Loucy (cell line): ENCODE results near the gene NECTIN3.

Experiments
- H2AFZ ChIP-seq: fragments of 200-600 bp; sonication (generic); 2 replicates; pipeline ENCODE4 v1.6.0; 2016; ENCODE audit warnings: antibody characterized with exemption, mild to moderate bottlenecking, low read length, moderate library complexity
- H3F3A ChIP-seq: fragments of 200-600 bp; 2 replicates; pipeline ENCODE4 v1.6.0; 2016; ENCODE audit warnings: antibody characterized with exemption, low read depth, mild to moderate bottlenecking
- H3K27me3 ChIP-seq: fragments of 200-600 bp; sonication (generic); 2 replicates; pipeline ENCODE4 v1.6.1; 2014; ENCODE audit warnings: low read length, mild to moderate bottlenecking; ENCODE audit not compliant: insufficient read depth, poor library complexity, severe bottlenecking
- H3K36me3 ChIP-seq: fragments of 200-600 bp; sonication (generic); 2 replicates; pipeline ENCODE4 v1.6.1; 2016; ENCODE audit warnings: low read length; ENCODE audit not compliant: insufficient read depth
- H3K4me1 ChIP-seq: fragments of 200-600 bp; sonication (generic); 2 replicates; pipeline ENCODE4 v1.5.1; 2014; ENCODE audit warnings: low read length, mild to moderate bottlenecking; ENCODE audit not compliant: insufficient read depth, poor library complexity, severe bottlenecking
- H3K4me2 ChIP-seq: fragments of 200-600 bp; sonication (generic); 2 replicates; pipeline ENCODE4 v1.6.0; 2014; ENCODE audit warnings: antibody characterized with exemption, low read length, low read depth, mild to moderate bottlenecking; ENCODE audit not compliant: poor library complexity, severe bottlenecking
- H3K4me3 ChIP-seq: fragments of 200-600 bp; sonication (generic); 2 replicates; pipeline ENCODE4 v1.5.1; 2014; ENCODE audit warnings: low read length, mild to moderate bottlenecking, mixed read lengths; ENCODE audit not compliant: poor library complexity, severe bottlenecking
- H3K79me2 ChIP-seq: fragments of 200-600 bp; sonication (generic); 2 replicates; pipeline ENCODE4 v1.6.1; 2014; ENCODE audit warnings: low read length; ENCODE audit not compliant: insufficient read depth
- H3K9ac ChIP-seq: fragments of 200-600 bp; sonication (generic); 2 replicates; pipeline ENCODE4 v1.6.0; 2014; ENCODE audit warnings: mild to moderate bottlenecking, low read depth, low read length, moderate library complexity; ENCODE audit not compliant: poor library complexity, severe bottlenecking
- H3K9me2 ChIP-seq: fragments of 200-600 bp; sonication (generic); replicated peaks from 2 replicates; pipeline ENCODE4 v1.6.1; 2016; ENCODE audit warnings: low read depth, low read length, mixed read lengths
- H3K9me3 ChIP-seq: fragments of 200-600 bp; sonication (generic); 2 replicates; pipeline ENCODE4 v1.6.1; 2014; ENCODE audit warnings: mild to moderate bottlenecking, antibody characterized with exemption, low read length, low read depth; ENCODE audit not compliant: insufficient read depth
- H4K20me1 ChIP-seq: fragments of 200-600 bp; sonication (generic); 2 replicates; pipeline ENCODE4 v1.6.0; 2014; ENCODE audit warnings: antibody characterized with exemption, low read length, mild to moderate bottlenecking; ENCODE audit not compliant: insufficient read depth, poor library complexity, severe bottlenecking
- EZH2phosphoT487 ChIP-seq: fragments of 200-600 bp; IDR thresholded peaks from 2 replicates; pipeline ENCODE4 v1.6.1; 2018; ENCODE audit warnings: antibody characterized with exemption, mild to moderate bottlenecking, moderate library complexity, borderline replicate concordance
- TF ChIP-seq, protein P1 (sequence below): fragments of 200-600 bp; sonication (generic); conservative IDR thresholded peaks from 2 replicates; pipeline ENCODE4 v1.5.1; 2014; ENCODE audit warnings: mild to moderate bottlenecking, antibody characterized with exemption, low read length

NECTIN3 gene

DNA sequence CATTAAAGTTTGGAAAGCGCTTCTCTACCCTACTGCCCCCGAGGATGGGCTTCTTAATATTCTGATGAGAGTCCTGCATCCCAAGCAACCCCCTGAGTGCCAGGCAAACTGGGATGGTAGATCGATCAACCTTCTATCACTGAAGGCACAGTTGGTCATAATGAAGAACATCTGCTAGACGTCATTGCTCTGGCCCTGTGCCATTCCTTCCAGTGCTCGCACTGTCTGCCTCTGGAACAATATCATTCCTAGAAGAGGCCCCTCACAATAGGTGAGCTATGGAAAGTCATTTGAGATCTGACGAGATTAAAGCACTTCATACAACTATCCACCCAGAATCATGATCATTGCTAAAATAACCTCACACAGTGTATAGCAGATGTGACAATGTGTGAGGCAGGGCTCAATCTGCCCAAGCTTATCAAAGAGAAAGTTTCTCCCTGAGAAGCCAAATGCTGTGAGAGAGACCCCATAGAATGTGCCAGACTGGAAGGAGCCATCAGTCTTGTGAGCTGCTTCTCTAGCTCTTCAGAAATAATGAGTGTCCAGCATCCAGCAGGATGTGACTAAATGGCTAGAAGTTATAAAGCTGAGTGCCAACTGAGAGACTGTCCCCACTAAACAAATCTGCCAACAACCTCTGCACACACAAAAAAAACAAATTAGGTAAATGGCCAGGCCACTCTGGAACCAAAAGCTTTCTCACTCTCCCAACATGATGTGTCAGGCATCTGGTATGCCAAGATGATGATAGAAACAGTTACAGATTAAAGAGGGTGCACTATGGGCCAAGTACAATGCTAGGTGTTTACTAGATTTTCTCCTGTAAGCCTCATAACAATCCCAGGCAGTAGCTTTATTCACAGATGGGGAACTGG lies 165.5 kb downstream of the NECTIN3 start:
- Histone ChIP-seq H2AFZ (no peak overlapping the region), H4K20me1 (no peaks in the 10 kb centered on the region), H3K4me1 (peaks cover 8% of the 10 kb centered on the region), H3K9ac (no peak overlapping the region), H3F3A (peaks cover 3% of the 10 kb centered on the region; the same call in 1 of the 2 replicates), H3K36me3 (no peaks in the 10 kb centered on the region), H3K9me2 (no peaks in the 10 kb centered on the region), H3K4me2 (no peak overlapping the region), H3K27me3 (no peaks in the 10 kb centered on the region), H3K4me3 (no peak overlapping the region), H3K79me2 (no peaks in the 10 kb centered on the region), H3K9me3 (peaks cover 7% of the 10 kb centered on the region; the same call in 1 of the 2 replicates)
- no peak for TF ChIP-seq EZH2phosphoT487
- TF ChIP-seq, protein P1, sequence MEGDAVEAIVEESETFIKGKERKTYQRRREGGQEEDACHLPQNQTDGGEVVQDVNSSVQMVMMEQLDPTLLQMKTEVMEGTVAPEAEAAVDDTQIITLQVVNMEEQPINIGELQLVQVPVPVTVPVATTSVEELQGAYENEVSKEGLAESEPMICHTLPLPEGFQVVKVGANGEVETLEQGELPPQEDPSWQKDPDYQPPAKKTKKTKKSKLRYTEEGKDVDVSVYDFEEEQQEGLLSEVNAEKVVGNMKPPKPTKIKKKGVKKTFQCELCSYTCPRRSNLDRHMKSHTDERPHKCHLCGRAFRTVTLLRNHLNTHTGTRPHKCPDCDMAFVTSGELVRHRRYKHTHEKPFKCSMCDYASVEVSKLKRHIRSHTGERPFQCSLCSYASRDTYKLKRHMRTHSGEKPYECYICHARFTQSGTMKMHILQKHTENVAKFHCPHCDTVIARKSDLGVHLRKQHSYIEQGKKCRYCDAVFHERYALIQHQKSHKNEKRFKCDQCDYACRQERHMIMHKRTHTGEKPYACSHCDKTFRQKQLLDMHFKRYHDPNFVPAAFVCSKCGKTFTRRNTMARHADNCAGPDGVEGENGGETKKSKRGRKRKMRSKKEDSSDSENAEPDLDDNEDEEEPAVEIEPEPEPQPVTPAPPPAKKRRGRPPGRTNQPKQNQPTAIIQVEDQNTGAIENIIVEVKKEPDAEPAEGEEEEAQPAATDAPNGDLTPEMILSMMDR, result no peak

DNA sequence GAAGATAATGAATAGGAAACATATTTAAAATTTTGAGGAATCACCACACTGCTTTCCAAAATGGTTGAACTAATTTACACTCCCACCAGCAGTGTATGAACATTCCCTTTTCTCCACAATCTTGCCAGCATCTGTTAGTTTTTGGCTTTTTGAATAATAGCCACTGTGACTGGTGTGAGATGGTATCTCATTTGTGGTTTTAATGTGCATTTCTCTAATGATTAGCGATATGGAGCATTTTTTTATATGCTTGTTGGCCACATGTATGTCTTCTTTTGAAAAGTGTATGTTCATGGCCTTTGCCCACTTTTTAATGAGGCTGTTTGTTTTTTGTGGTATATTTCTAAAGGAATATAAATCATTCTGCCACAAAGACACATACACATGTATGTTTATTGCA lies 166.3 kb downstream of the NECTIN3 start:
- Histone ChIP-seq H3K36me3 (no peaks in the 10 kb centered on the region), H3K4me1 (peaks cover 8% of the 10 kb centered on the region), H3K27me3 (no peaks in the 10 kb centered on the region), H3K79me2 (no peaks in the 10 kb centered on the region), H3K4me3 (no peak overlapping the region), H3F3A (peaks cover 3% of the 10 kb centered on the region; the same call in 1 of the 2 replicates), H3K9me3 (peaks cover 12% of the 10 kb centered on the region; the same call in 1 of the 2 replicates), H3K4me2 (no peak overlapping the region), H3K9ac (no peak overlapping the region), H2AFZ (no peak overlapping the region), H4K20me1 (no peaks in the 10 kb centered on the region), H3K9me2 (no peaks in the 10 kb centered on the region)
- no peak for TF ChIP-seq EZH2phosphoT487
- TF ChIP-seq, protein P1, result no peak

DNA sequence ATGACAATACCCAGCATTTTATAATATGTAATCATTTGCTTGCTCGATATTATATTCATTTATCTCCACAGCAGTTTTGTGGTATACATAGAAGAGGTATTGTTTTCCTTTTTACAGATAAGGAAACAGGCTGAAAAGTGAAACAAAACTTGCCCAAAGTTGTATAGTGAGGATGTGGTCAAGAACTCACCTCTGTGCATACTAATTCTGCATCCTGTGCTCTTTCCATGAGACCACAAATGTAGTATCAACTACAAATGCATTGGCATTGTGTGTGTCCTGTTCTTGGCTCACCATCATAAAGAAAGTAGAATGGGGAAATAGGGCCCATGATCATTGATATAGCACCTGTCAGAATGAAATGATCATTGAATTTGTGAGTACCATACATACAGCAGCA lies 167.3 kb downstream of the NECTIN3 start:
- no peak overlapping the region for H3K9ac ChIP-seq
- no peak overlapping the region for H3K4me3 ChIP-seq
- peaks cover 8% of the 10 kb centered on the region for H3K4me1 ChIP-seq
- H3K79me2 ChIP-seq, result no peaks in the 10 kb centered on the region
- TF ChIP-seq, protein P1, result no peak
- no peak for TF ChIP-seq EZH2phosphoT487
- H3K36me3 ChIP-seq, result no peaks in the 10 kb centered on the region
- H3K9me2 ChIP-seq, result no peaks in the 10 kb centered on the region
- no peaks in the 10 kb centered on the region for H4K20me1 ChIP-seq
- peaks cover 16% of the 10 kb centered on the region; the same call in 1 of the 2 replicates for H3K9me3 ChIP-seq
- H3F3A ChIP-seq, result peaks cover 3% of the 10 kb centered on the region; the same call in 1 of the 2 replicates
- no peaks in the 10 kb centered on the region for H3K27me3 ChIP-seq
- no peak overlapping the region for H2AFZ ChIP-seq
- H3K4me2 ChIP-seq, result peak overlapping the region; percentile 55
